Cardiac septum (tissue), 1 donor: ENCODE data around the gene RGS8. TPM values are rescaled to one million over a fixed set of nuclear protein-coding genes. Genes with fewer than 3 reads are reported as not detected.

Experiments
- DNase-seq: peaks from one replicate; pipeline ENCODE4 v3.0.0-alpha.2; 2020; ENCODE audit warnings: low spot score
- intact Hi-C: fragments of 100-400 bp; cut with DNase I; formaldehyde crosslinking; loops from one replicate; pipeline ENCODE4 v1.14.0; 2022
- long read RNA-seq: library from polyadenylated mRNA; unstranded; transcript quantifications from one replicate; pipeline ENCODE4 v2.0.0, GENCODE V29; 2021
- total RNA-seq: library from RNA; stranded (reverse); fragmentation: NEBNext Ultra II Directional; extraction: Animal tissue kit (Norgen Biotek cat#: 25700); gene quantifications from one replicate; pipeline ENCODE4 v1.2.1, GENCODE V29; 2021
- donor health status: DM: no; HTN: no; CAD: no.

Gene RGS8, protein sequence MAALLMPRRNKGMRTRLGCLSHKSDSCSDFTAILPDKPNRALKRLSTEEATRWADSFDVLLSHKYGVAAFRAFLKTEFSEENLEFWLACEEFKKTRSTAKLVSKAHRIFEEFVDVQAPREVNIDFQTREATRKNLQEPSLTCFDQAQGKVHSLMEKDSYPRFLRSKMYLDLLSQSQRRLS
- not detected for total RNA-seq
- long read RNA-seq, result 0 reads

DNA sequence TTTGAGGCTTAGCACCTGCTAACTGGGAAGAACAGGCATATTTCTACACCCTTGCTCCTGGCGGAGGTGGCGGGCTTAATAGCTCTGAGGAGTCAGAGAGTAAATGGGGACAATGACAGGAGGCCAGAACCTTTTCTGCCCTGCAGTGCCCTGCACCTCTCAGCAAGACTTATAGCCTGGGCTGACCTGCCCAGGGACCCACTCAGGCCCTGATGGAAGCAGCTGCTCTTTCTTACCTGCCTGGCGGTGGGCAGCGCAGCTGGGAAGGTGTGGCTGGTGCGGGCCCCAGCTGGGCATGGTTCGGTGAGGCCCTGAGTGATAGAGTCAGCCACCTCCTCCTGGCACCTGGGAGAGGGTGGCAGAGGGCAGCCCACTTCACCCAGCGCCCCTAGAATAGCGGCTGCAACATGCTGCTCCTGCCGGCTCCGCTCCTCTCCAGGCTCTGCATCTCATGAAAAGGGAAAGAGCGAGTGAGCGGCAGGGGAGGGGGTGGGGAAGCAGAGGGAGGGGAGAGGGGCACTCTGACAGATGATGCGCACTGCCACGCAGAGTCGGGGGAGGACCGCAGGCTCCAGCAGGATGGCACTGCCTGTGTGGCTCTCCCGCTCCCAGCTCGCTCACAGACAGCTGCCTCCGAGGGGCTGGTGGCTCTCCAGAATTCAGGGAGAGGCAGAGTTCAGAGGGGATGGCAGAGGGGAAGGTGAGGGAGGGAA, at the start of gene RGS8:
TSS of gene RGS8 (minus strand) at position 472 of the 713 bp plus-strand sequence. CDS start 14,938 bp downstream, outside the sequence.
- intact Hi-C loops, result no loop called here
- DNase-seq, result no peak

DNA sequence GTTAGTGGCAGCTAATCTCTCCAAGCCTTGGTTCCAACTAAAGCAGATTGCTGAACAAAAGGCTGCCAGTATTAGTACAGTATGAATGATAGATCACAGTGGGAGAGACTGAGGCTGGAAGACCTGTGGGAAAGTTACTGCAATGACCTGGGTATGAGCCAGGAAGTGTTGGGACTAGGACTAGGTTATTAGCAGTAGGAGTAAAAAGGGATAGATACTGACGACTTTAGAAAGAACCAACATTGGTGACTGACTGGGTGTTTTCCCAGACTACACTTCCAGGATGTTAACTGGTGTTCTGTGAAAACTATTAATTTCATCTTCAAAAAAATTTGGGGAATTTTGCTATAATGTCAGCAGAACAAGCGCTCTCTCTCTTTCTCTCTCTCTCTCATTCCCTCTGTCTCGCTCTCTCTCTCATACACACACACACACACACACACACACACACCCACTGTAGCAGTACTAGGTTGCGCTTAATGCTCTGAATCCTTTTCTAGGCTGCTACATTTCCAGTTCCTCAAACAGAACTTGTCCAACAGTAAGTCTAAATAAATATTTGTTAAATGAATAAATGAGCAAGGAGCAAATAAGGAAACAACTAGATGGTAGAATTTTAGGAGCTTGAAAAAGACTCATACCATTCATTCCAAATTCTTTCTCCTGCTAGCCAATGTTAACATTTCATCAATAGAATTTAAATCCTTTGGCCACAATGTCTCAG, 47.6 kb upstream of the RGS8 start:
- intact Hi-C loops, result no loop called here
- no peak for DNase-seq

DNA sequence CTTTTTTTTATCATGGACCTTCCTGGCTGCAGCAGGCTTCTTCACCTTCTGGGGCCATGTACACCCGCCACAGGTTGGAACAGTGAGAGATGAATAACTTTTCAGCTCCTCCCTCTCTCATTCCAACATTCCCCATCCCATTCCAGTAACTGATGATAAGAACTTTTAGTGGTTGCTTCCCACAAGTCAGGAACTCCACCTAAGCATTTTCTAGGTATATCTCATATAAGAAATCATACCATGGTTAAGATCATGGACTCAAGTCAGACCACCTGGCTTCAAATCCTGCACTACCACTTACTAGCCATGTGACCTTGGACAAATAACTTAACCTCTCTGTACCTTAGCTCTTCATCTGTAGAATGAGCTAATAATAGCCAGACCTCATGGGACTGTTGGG, 42.5 kb upstream of the RGS8 start:
- intact Hi-C loops, result no loop called here
- DNase-seq, result no peak

DNA sequence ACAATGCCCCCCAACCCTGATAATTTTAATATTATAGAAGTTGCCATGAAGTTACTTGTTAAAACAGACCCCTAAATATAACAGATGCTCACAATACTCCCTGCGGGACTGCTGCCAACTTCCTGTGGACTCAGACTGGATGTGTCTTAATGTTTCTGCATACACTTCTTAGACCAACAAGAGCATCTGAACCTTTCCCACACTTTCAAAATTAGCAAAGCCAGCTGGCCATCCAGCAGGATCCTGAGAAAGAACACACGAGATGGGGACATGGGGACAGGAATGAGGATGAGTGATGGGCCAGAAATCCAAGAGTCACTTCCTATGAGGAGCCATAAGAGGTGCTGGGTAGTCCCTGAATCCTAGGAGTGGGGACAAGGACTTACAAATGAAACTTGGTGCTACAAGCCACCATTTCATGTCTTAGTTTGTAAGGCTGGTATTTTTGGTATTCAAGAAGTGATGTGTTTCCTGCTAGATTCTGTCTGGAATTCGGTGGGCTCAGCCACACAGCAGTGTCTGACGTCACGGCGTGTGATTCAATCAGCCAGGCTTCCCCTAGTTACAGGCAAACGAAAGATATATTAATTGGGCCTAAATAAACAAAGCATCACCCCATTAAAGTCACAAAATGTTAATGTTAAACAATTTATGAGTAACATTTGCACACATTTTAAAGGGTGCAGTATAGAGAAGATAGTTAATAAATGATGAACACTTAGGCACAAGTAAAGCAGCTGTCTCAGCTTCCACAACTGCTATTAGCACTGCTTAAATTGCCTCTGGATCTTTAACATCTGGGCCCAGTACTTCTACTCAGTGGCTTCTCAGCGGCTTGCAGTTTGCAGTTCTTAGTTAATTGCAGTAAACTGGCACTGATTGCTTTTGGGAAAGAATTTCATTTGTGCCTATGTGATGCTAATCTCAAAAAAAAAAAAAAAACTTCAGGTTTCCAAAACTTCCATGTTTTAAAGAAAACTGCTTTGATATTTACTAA, 41.2 kb upstream of the RGS8 start:
- intact Hi-C loops, result no loop called here
- DNase-seq, result no peak

DNA sequence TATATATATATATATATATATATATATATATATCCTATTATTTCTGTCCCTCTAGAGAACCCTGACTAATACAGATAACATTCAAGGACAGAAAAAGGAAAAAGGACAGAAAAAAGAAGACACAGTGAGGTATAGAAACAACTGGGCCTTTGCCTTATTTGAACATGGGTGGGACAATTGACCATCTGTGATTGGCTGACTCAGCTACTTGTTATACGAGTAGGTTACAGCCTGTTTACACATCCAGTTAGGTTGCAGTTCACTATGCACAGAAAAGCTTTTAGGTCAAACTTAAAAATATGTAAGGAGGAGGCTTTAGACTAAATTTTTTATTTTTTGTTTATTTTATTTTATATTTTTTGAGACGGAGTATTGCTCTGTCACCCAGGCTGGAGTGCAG, 39.8 kb upstream of the RGS8 start:
- no peak for DNase-seq
- intact Hi-C loops, result loop anchor here (5.0 kb wide), 1 partner anchor 122 kb away; the partner anchor contains the start of gene RGS16

DNA sequence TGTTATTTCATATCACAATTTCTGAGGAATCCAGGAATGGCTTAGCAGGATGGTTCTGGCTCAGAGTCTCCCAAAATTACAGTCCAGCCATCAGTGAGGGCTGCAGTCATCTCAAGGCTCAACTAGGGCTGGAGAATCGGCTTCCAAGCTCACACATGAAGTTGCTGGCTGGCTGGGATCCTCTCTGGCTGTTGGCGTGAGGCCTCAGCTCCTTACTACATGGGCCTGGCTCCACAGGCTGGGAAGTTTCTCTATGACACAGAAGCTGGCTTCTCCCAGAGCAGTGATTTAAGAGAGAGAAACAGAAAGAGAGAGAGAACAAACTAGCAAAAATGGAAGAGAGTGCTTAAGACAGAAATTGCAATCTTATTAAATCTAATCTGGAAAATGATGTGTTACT, 38.8 kb upstream of the RGS8 start:
- DNase-seq, result no peak
- intact Hi-C loops, result loop anchor here (5.0 kb wide), 1 partner anchor 121 kb away; the partner anchor contains the start of gene RGS16

DNA sequence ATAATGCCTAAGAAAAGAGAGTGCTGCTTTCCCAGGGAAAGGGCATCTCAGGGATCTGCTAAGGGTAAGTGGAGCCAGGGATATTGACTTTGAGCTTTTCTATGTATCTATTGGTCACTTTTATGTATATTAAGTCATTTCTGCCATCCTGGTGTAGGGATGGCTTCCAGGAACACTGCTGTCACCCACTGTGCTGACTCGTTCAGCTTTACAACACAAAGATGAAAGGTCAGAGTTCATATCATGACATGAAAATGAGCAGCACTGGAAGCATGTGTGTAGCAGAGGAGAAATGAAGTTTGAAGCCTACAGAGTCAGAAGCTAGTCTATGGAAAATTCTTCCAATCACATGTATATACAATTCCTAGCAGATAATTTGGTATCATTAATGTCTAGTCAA, 37.1 kb upstream of the RGS8 start:
- intact Hi-C loops, result loop anchor here (5.0 kb wide), 1 partner anchor 119 kb away; the partner anchor contains the start of gene RGS16
- no peak for DNase-seq

DNA sequence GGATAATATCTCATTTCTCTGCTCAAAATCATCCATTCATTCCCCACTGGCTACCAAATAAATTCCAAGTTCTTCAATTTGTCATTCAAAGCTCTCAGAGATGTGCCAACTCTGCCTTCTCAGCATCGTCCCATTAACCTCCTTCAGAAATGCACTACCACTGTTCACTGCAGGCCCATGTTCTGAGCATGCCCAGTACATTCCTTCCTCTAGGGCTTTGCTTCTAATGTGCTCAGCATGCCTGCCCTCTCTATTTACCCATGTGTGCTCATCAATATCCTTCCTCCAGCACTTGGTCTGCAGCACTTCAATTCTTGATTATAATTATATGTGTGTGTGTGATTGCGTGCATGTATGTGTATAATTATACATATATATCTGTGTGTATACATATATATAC, 36.1 kb upstream of the RGS8 start:
- no peak for DNase-seq
- intact Hi-C loops, result loop anchor here (5.0 kb wide), 1 partner anchor 118 kb away; the partner anchor contains the start of gene RGS16

DNA sequence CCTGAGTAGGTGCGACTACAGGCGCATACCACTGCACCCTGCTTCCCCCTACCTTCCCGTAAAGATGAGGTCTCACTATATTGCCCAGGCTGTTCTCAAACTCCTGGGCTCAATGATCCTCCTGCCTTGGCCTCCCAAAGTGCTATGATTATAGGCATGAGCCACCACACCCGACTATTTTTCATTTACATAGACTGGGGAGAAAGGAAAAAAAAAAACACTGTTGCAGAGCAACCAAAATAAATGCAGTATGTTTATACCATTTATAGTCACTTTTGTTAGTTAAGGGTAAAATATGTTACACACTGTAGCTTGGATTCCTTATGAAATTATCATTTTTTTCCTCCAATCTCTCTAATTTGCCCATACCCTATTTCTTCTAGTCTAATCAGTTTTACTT, 35.2 kb upstream of the RGS8 start:
- intact Hi-C loops, result no loop called here
- no peak for DNase-seq

DNA sequence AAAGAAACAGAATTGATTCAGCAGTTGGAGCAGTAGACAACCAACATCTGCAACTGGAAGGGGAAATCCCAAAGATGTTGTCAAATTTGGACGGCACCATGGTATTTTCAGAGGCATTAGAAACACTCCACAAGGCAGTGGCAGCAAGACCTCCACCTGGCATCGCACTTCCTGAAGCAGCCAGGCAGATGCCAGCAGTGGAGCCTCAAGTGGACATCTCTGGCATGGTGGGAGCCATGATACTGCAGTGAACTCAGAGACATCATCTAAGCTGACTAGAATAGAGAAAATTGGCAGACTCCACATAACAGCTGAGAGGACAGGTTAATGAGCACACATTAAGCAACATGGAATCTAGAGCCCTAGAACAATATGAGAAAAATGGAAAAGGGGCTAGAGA, 33.9 kb upstream of the RGS8 start:
- no peak for DNase-seq
- intact Hi-C loops, result no loop called here

DNA sequence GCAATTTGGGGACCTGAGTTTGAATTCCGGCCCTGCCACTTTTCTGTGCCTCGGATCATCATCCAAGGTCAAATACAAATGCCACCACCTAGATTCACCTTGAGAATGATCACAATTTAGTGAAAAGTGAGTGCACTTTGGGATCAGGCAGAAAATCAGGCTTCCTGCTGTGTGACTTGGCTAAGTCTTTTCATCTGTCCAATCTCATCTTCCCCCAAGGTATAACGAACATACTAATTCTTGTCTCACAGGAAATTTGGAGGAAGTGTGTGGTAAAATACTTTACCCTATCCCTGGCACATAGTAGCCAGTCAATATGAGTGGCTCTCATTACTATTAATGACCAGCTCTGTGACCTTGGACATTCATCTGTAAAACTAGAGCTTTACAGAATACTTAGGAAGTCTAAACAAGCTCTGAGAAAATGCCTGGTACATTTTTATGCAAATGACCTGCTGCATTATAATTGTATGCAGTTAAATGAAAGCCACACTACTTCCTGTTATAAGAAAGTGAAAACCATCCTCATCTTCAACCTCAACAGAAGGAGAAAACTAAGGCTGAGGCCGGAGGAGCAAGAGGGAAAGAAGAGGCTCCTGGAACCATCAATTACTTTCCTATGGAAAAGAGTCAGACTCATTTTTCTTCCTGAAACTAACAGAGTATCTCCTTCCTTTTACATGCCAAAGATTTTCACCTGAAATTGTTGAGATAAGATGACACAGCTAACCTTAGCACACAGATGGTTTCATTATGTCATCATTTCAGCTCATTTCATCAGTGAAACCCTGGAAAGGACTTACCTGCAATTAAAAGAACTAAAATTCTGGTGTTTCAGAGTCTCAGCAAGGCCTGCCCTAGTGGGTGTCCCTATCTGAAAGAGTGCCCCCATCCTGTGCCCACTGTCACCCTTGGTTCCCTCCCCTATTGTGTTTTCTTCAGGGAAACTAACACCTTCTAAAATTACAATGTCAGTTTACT, 32.6 kb upstream of the RGS8 start:
- intact Hi-C loops, result no loop called here
- DNase-seq, result no peak

DNA sequence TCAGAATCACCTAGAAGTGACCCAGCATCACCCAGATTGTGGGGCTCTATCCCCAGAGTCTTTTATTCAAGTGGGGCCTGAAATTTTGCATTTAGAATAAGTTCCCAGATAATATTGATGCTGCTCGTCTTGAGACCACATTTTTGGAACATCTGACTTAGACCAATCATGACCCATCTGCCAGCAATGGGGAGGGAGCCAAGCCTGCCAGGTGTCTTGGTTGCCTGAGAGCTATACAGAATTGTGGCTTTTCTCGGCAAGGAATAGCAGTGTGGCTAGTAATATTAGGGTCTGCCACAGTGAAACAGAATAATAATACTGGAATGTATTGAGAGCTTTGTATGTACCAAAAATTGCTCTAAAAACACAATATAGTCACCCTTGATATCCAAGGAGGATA, 31.1 kb upstream of the RGS8 start:
- no peak for DNase-seq
- intact Hi-C loops, result no loop called here

DNA sequence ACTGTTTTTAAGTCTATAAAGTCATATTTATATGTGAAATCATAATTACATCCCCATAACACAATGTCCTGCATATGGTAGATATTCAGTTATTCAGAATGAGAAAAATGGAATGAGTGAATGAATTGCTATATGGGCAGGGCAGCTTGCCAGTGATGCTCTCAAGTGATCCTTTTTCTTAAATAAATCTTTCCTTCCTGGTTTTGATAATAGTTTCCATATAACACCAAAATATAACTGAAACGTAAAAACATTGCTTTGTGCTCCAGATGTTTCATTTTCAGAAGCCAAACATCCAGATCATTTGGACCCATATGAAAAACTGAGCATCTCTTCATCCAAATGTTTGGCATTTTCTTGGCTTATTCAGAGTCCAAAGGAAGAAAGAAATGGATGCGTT, 30.2 kb upstream of the RGS8 start:
- DNase-seq, result no peak
- intact Hi-C loops, result no loop called here

DNA sequence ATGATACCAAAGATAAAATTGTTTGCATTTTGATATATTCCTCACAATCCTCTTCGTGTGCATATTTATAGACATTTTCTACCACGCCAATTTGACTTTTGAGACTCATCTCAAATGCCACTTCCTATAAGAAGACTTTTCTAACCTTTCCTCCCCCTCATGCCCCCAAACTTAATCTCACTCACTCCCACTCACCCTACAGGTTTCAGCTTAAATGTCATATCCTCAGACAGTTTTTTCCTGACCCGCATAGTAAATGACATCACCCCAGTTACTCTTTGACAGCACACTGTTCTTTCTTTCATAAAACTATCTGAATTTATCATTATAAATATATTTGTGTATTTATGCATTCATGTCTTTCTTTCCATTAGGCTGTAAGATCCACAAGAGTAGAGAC, 29.6 kb upstream of the RGS8 start:
- DNase-seq, result no peak
- intact Hi-C loops, result no loop called here

DNA sequence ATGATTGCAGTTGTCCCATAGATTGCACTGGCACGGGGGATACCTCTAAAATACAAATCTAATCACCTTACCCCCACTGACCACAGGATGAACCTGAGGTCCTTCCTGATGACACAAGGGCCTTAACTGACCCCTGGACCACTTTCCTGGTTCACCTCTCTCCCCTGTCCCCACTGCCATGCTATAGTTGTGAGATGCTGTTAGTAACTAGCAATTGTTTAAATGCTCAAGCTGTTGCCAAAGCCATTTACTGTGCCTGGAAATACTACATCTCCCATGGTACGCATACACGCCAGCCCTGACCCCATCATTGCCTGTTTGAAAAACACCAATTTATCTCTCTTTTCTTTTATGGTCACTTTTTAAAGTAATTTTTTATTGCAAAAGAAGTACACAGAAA, 29.1 kb upstream of the RGS8 start:
- no peak for DNase-seq
- intact Hi-C loops, result no loop called here

DNA sequence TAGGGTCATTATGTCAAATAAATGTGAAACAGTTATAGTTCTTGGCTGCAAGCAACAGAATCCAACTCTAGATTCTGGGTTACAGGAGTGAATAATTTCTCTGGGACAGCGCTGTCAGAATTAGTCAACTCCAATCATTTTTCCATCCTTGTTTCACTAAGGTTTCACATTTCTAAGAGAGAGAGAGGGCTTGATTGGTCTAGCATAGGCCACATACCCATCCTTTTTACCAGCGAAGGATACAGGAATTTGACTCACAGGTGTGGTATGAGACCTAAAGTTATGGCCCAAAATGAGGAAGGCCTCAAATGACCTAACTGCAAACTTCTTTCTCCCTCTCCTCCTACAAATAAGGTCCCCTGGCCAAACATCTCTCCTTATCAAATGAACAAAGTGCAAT, 25.5 kb upstream of the RGS8 start:
- intact Hi-C loops, result no loop called here
- DNase-seq, result no peak

DNA sequence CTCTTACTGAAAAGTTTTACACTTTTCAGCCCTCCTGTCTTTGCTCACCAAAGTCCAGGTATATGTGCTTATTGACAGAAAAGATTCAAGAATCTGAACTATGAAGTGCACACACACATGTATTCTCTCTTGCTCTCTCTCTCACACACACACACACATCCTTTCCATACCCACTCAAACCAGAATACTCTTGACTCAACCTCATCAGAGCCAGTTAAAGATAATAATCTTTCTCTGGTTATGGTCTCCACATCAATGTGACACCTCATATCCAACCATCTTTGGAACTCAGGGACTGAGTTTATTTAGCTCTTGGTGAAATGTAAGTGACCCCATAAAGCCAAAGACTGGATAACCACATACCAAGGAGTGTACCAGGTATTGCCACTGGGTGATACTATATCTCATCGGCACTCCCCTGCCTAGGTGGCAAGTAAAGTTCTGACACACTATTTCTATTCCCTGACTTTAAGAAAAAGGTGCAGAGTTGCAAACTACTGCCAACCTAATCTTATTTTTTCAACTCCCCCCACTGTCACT, 24.9 kb upstream of the RGS8 start:
- DNase-seq, result no peak
- intact Hi-C loops, result no loop called here

DNA sequence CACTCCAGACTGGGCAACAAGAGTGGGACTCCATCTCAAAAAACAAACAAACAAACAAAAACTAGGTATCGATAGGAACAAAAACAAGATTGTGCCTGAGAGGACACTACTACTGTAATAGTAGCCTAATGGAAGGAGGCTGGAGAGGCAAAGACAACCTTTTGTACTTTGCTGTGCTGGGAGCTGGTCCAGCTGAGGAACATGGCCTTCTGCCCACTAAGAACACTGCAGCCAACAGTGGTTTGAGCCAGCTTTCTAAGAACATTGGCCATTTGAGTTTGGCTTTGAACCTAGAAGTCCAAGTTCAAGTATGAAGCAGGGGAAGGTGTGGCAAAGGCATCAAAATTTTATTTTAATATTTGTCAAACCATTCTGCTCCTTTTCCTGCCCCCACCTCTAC, 22.7 kb upstream of the RGS8 start:
- DNase-seq, result no peak
- intact Hi-C loops, result no loop called here
